ENCODE results near the gene INSC. TPM values are rescaled to one million over a fixed set of nuclear protein-coding genes. Genes with fewer than 3 reads are reported as not detected.

INSC gene
- total and polyA plus RNA-seq, 9 of the 15 experiments (the other 6 are each of a cell fraction or from before 2014, with no cell fraction given): not detected

DNA sequence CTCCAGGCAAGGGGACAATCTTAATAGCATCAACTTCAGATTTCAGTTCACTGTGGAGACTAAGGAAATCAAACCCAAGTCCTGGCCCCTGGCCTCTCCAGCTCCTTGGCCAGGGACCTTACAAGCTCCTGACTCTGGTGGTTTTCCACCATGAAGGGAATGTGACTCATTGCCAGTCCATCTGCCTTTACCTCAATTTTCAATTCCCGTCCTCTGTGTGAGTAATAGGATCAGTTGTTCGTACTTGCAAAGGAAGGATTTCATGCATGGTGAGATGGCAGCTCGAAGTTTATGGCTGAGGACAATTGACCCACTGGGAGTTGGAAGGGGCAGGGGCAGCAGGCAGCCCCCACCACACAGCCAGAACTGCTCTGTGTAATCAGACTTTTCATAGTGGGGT is 42.5 kb downstream of the INSC start:
- Histone ChIP-seq H3K79me2 (ENCODE audit: control insufficient read depth, insufficient read depth, low read length) (no peaks in the 10 kb centered on the region), H4K20me1 (replicated peaks; ENCODE audit: control insufficient read depth, insufficient read depth, low read length) (0 out of 2 replicates have a peak, but pooled peaks cover 4% of the 10 kb centered on the region), H2AFZ (ENCODE audit: low read depth, low read length) (no peak overlapping the region), H3K27me3 (ENCODE audit: control insufficient read depth in 2 of 2, insufficient read depth in 2 of 2, low read length in 2 of 2) (no peaks in the 10 kb centered on the region; a peak in 1 of 5 replicates), H3K4me1 (replicated peaks in 1 of 2; ENCODE audit: control insufficient read depth in 2 of 2, insufficient read depth in 2 of 2, low read length in 2 of 2) (no peaks in the 10 kb centered on the region), H3K4me2 (ENCODE audit: insufficient read depth, low read length) (no peak overlapping the region), H3K27ac (ENCODE audit: extremely low read depth, low read depth, low read length) (no peak overlapping the region), H3K9me1 (ENCODE audit: control insufficient read depth, insufficient read depth, low read length) (no peaks in the 10 kb centered on the region), H3K9me3 (replicated peaks; ENCODE audit: control insufficient read depth, insufficient read depth, low read depth, low read length) (no peaks in the 10 kb centered on the region), H3K9ac (ENCODE audit: insufficient read depth in 1 of 2, low read depth in 2 of 2, low read length in 2 of 2) (no peak overlapping the region), H3K4me3 (no peak overlapping the region), H3K36me3 (ENCODE audit: control insufficient read depth, insufficient read depth, low read length) (no peaks in the 10 kb centered on the region)
- BruUV-seq (replicated peaks): no TSS peak
- 0% methylated on average over 3 of the region's 3 CpGs for WGBS (ENCODE audit: insufficient coverage, low coverage, missing lambda C conversion rate)
- TF ChIP-seq ZNF124 (CRISPR knock-in tag; IDR thresholded peaks at IDR 0.05): no peak
- no peak for TF ChIP-seq LARP7 (IDR thresholded peaks at IDR 0.05)
- no peak for TF ChIP-seq EP300 (IDR thresholded peaks at IDR 0.05; ENCODE audit: low read length)
- TF ChIP-seq HSF4 (CRISPR knock-in tag; IDR thresholded peaks at IDR 0.05; ENCODE audit: borderline replicate concordance): no peak
- TF ChIP-seq SREBF2 (CRISPR knock-in tag; IDR thresholded peaks at IDR 0.05): no peak
- TF ChIP-seq, protein P1, sequence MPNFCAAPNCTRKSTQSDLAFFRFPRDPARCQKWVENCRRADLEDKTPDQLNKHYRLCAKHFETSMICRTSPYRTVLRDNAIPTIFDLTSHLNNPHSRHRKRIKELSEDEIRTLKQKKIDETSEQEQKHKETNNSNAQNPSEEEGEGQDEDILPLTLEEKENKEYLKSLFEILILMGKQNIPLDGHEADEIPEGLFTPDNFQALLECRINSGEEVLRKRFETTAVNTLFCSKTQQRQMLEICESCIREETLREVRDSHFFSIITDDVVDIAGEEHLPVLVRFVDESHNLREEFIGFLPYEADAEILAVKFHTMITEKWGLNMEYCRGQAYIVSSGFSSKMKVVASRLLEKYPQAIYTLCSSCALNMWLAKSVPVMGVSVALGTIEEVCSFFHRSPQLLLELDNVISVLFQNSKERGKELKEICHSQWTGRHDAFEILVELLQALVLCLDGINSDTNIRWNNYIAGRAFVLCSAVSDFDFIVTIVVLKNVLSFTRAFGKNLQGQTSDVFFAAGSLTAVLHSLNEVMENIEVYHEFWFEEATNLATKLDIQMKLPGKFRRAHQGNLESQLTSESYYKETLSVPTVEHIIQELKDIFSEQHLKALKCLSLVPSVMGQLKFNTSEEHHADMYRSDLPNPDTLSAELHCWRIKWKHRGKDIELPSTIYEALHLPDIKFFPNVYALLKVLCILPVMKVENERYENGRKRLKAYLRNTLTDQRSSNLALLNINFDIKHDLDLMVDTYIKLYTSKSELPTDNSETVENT (CRISPR knock-in tag; IDR thresholded peaks at IDR 0.05): no peak
- TF ChIP-seq RBFOX2 (IDR thresholded peaks at IDR 0.05; ENCODE audit: low read depth, low read length): no peak
- TF ChIP-seq FIP1L1 (IDR thresholded peaks at IDR 0.05; ENCODE audit: low read depth, low read length, poor library complexity, severe bottlenecking): no peak
- no peak for FAIRE-seq
- intact Hi-C loops (cut with micrococcal nuclease) (no loop called here), in situ Hi-C loops (cut with MboI) (no loop called here)
- ChIA-PET POLR2A (interaction anchor here (0.6 kb wide), 1 partner anchor 23 kb away, joined by 4 read pairs; no protein-coding TSS in a partner anchor), CTCF (ENCODE audit: low intra/inter-chr PET ratio) (no interaction called here)
- DNase-seq (ENCODE audit: extremely low read depth in 1 of 4, low spot score in 3 of 4): no peak
- no peak for ATAC-seq
